Right atrium auricular region (tissue), 2 donors: Measurements from ENCODE around the gene CFAP251. TPM values are rescaled to one million over a fixed set of nuclear protein-coding genes. Genes with fewer than 3 reads are reported as not detected.
"Not testable (repeated sequence)": the region's sequence is repeated elsewhere in the genome, so short reads cannot be mapped to it uniquely, and the experiment has no call there.

Experiments
- DNase-seq: peaks from one replicate; pipeline ENCODE4 v3.0.0-alpha.2; 2019; ENCODE audit warnings: low spot score
- H3K27ac ChIP-seq, 2 donors: fragments of 200-600 bp; sonication (generic); 1 replicate in 1 of 2; 2 replicates in 1 of 2; pipeline ENCODE4 v1.5.1; 2016 to 2019
- H3K27me3 ChIP-seq, 2 donors: fragments of 200-600 bp; sonication (generic); one replicate each; pipeline versions ENCODE4 v1.5.1 to v1.6.0; 2017 to 2019
- H3K36me3 ChIP-seq: fragments of 200-600 bp; sonication (generic); one replicate; pipeline ENCODE4 v1.5.1; 2016
- H3K4me1 ChIP-seq, 2 donors: fragments of 200-600 bp; sonication (generic); one replicate each; pipeline versions ENCODE4 v1.5.1 to v1.6.0; 2017 to 2019
- H3K4me3 ChIP-seq, 2 donors: fragments of 200-600 bp; sonication (generic); 1 replicate in 1 of 2; 2 replicates in 1 of 2; pipeline ENCODE4 v1.5.1; 2017 to 2019; ENCODE audit warnings: mild to moderate bottlenecking in 1 of 2, moderate library complexity in 1 of 2
- H3K9me3 ChIP-seq, 2 donors: fragments of 200-600 bp; sonication (generic); one replicate each; pipeline ENCODE4 v1.5.1; 2019
- CTCF ChIP-seq, 2 donors: fragments of 200-600 bp; sonication (generic); IDR thresholded peaks; one replicate each; pipeline ENCODE4 v1.5.1; 2019; ENCODE audit warnings: antibody characterized with exemption in 2 of 2
- total RNA-seq, 2 donors: library from RNA; depleted of rRNA; stranded (reverse); fragments of >200 nt; gene quantifications; one replicate each; pipeline ENCODE4 v1.1.0, GENCODE V29; 2016

The CFAP251 gene
- total RNA-seq, result 1 to 10 TPM; 1.0 to 2.2 TPM

DNA sequence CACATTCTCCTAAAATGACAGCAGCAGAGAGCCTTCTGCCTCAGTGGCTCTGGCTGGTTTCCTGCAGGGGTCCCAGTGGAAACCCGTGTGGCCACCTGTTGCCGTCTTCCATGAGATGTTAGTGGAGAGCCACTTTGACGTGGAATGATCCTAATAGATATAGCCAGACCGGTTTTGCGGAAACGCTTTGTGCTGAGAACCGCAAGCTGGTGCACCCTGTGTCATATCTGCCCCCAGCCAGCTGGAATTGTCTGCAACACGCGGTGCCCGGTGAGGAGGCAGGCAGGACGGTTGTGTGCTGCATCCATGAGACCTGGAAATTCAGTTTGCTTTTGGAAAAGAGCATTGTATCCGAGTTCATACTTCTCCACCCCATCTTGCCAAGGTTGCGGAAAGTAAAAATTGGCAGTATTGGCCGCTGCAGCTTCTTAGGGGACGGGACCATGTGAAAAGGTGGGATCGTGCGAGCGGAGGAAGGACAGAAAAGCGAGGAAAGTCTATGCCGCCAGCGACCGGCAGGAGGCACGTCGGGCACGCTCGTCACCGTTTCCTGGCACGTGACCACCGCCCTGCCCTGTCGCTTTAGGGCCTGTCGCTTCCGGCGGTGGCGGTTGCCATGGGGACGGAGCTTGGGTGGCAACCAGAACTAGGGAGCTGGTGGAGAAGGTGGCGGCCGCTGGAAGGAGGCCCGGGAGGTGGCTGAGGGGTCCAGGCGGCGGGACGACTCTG lies at the start of gene CFAP251:
Gene CFAP251, plus strand, starts transcription at position 643 of the 729 bp plus-strand sequence. CDS start 2,714 bp downstream, outside the sequence.
- DNase-seq, result peak; percentile 99
- Histone ChIP-seq H3K36me3 (peaks cover 32% of the 10 kb centered on the region), H3K27ac (peak within 1 kb of the TSS; percentile 17 to 60), H3K4me3 (peak within 1 kb of the TSS; percentile 38 to 58), H3K9me3 (no peaks in the 10 kb centered on the region), H3K27me3 (no peaks in the 10 kb centered on the region), H3K4me1 (peaks cover 0 to 12% of the 10 kb centered on the region in 2 donors)
- peak; percentile 83 to 92 for TF ChIP-seq CTCF (IDR thresholded peaks at IDR 0.05)

- H3K4me3 ChIP-seq, H3K27me3 ChIP-seq, H3K4me1 ChIP-seq, H3K27ac ChIP-seq, H3K36me3 ChIP-seq, DNase-seq, H3K9me3 ChIP-seq: not testable (repeated sequence)
These were observed 49.2 kb upstream of the CFAP251 start for GRCh38 chr12:121869229-121869628.

GRCh38 chr12:121871467-121871866 lies 46.9 kb upstream of the CFAP251 start:
- no peaks in the 10 kb centered on the region for H3K4me1 ChIP-seq
- H3K4me3 ChIP-seq, result no peak overlapping the region
- no peaks in the 10 kb centered on the region for H3K27me3 ChIP-seq
- no peak for TF ChIP-seq CTCF (IDR thresholded peaks at IDR 0.05)
- H3K36me3 ChIP-seq, result no peaks in the 10 kb centered on the region
- H3K27ac ChIP-seq, result no peak overlapping the region
- H3K9me3 ChIP-seq, result no peaks in the 10 kb centered on the region
- no peak for DNase-seq

- Histone ChIP-seq H3K27me3 (no peaks in the 10 kb centered on the region), H3K4me3 (no peak overlapping the region), H3K9me3 (no peaks in the 10 kb centered on the region), H3K4me1 (no peaks in the 10 kb centered on the region), H3K27ac (peak overlapping the region in 1 of 2 donors; percentile 0), H3K36me3 (no peaks in the 10 kb centered on the region)
- TF ChIP-seq CTCF (IDR thresholded peaks at IDR 0.05), result no peak
- peak; percentile 65 for DNase-seq
These were observed 45.7 kb upstream of the CFAP251 start for GRCh38 chr12:121872546-121873215.

DNA sequence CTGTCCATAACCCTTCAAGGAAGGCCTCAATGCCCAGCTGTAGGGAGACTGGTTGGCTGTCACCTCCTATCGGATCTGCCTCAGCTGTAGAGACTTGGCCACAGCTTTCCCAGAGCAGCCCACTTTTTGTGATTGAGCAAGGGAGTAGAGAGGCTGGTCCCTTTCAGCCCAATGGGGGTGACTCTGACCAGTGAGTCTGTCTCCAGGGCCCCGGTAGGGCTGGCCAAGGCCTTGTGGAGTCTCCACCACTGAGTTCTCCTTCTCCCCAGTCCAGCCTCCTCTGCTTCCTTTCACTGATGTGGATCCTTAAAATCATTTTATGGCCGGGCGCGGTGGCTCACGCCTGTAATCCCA lies 45.2 kb upstream of the CFAP251 start:
- peak; percentile 61 for DNase-seq
- H3K4me3 ChIP-seq, result no peak overlapping the region
- no peak for TF ChIP-seq CTCF (IDR thresholded peaks at IDR 0.05)
- no peaks in the 10 kb centered on the region for H3K4me1 ChIP-seq
- no peaks in the 10 kb centered on the region for H3K36me3 ChIP-seq
- peak overlapping the region in 1 of 2 donors; percentile 0 for H3K27ac ChIP-seq
- no peaks in the 10 kb centered on the region for H3K27me3 ChIP-seq
- no peaks in the 10 kb centered on the region for H3K9me3 ChIP-seq

DNA sequence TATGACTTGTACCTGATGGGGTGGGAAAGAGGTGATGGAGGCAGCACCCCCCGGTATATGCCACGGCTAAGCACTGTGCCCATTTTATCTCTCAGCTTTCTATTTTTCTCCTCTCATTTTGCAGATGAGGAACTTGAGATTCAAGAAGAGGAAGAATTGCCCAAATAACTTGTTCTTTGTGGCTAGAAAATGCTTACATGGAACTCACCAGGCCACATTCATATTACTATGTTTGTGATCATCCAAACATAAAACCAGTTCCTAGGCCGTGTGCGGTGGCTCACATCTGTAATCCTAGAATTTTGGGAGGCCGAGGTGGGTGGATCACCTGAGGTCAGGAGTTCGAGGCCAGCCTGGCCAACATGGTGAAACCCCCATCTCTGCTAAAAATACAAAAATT lies 44.3 kb upstream of the CFAP251 start:
- H3K27ac ChIP-seq, result no peak overlapping the region
- no peak overlapping the region for H3K4me3 ChIP-seq
- H3K27me3 ChIP-seq, result no peaks in the 10 kb centered on the region
- DNase-seq, result no peak
- H3K9me3 ChIP-seq, result no peaks in the 10 kb centered on the region
- TF ChIP-seq CTCF (IDR thresholded peaks at IDR 0.05), result no peak
- no peaks in the 10 kb centered on the region for H3K4me1 ChIP-seq
- no peaks in the 10 kb centered on the region for H3K36me3 ChIP-seq
